ENCODE measurements around the gene FES. TPM values are rescaled to one million over a fixed set of nuclear protein-coding genes. Genes with fewer than 3 reads are reported as not detected.
A peak's percentile ranks its signal among the peaks of the same experiment; 100 is the strongest.

FES gene
- total and polyA plus RNA-seq, 2 of the 13 experiments (the other 11 are each of a cell fraction or from before 2014, with no cell fraction given): 4.0 to 9.5 TPM

GRCh38 chr15:90860450-90860849 is 23.9 kb upstream of the FES start (continued):
- TF ChIP-seq, protein P1, sequence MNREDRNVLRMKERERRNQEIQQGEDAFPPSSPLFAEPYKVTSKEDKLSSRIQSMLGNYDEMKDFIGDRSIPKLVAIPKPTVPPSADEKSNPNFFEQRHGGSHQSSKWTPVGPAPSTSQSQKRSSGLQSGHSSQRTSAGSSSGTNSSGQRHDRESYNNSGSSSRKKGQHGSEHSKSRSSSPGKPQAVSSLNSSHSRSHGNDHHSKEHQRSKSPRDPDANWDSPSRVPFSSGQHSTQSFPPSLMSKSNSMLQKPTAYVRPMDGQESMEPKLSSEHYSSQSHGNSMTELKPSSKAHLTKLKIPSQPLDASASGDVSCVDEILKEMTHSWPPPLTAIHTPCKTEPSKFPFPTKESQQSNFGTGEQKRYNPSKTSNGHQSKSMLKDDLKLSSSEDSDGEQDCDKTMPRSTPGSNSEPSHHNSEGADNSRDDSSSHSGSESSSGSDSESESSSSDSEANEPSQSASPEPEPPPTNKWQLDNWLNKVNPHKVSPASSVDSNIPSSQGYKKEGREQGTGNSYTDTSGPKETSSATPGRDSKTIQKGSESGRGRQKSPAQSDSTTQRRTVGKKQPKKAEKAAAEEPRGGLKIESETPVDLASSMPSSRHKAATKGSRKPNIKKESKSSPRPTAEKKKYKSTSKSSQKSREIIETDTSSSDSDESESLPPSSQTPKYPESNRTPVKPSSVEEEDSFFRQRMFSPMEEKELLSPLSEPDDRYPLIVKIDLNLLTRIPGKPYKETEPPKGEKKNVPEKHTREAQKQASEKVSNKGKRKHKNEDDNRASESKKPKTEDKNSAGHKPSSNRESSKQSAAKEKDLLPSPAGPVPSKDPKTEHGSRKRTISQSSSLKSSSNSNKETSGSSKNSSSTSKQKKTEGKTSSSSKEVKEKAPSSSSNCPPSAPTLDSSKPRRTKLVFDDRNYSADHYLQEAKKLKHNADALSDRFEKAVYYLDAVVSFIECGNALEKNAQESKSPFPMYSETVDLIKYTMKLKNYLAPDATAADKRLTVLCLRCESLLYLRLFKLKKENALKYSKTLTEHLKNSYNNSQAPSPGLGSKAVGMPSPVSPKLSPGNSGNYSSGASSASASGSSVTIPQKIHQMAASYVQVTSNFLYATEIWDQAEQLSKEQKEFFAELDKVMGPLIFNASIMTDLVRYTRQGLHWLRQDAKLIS (CRISPR knock-in tag; IDR thresholded peaks at IDR 0.05): no peak
- TF ChIP-seq, protein P2, sequence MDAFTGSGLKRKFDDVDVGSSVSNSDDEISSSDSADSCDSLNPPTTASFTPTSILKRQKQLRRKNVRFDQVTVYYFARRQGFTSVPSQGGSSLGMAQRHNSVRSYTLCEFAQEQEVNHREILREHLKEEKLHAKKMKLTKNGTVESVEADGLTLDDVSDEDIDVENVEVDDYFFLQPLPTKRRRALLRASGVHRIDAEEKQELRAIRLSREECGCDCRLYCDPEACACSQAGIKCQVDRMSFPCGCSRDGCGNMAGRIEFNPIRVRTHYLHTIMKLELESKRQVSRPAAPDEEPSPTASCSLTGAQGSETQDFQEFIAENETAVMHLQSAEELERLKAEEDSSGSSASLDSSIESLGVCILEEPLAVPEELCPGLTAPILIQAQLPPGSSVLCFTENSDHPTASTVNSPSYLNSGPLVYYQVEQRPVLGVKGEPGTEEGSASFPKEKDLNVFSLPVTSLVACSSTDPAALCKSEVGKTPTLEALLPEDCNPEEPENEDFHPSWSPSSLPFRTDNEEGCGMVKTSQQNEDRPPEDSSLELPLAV (CRISPR knock-in tag; conservative IDR thresholded peaks at IDR 0.05; ENCODE audit: low read depth): no peak
- TF ChIP-seq TMF1 (CRISPR knock-in tag; IDR thresholded peaks at IDR 0.05; ENCODE audit: low read depth) (no peak), E2F2 (CRISPR knock-in tag; IDR thresholded peaks at IDR 0.05; ENCODE audit: borderline replicate concordance) (0 out of 2 replicates have a peak, but pooled peaks have one; percentile 44), ZNF724P (CRISPR knock-in tag; IDR thresholded peaks at IDR 0.05; ENCODE audit: borderline replicate concordance) (0 out of 2 replicates have a peak, but pooled peaks have one; percentile 56), ZNF124 (CRISPR knock-in tag; IDR thresholded peaks at IDR 0.05) (no peak), KMT2B (CRISPR knock-in tag; IDR thresholded peaks at IDR 0.05) (0 out of 2 replicates have a peak, but pooled peaks have one; percentile 5), MAFF (IDR thresholded peaks at IDR 0.05; ENCODE audit: low read depth, low read length) (no peak), NR2C2 (CRISPR knock-in tag; IDR thresholded peaks at IDR 0.05; ENCODE audit: borderline replicate concordance) (0 out of 2 replicates have a peak, but pooled peaks have one; percentile 6), KDM2A (CRISPR knock-in tag; IDR thresholded peaks at IDR 0.05; ENCODE audit: borderline replicate concordance, low read depth) (peak; percentile 6; the same call in 1 of the 2 replicates), MLLT10 (CRISPR knock-in tag; IDR thresholded peaks at IDR 0.05) (no peak), RXRB (CRISPR knock-in tag; IDR thresholded peaks at IDR 0.05; ENCODE audit: borderline replicate concordance) (peak; percentile 35; the same call in 1 of the 2 replicates), CREBL2 (CRISPR knock-in tag; IDR thresholded peaks at IDR 0.05; ENCODE audit: borderline replicate concordance) (no peak), ZFP36 (IDR thresholded peaks at IDR 0.05; ENCODE audit: borderline replicate concordance, low read depth, low read length, partially characterized antibody) (no peak), NCOA5 (CRISPR knock-in tag; IDR thresholded peaks at IDR 0.05) (no peak)
- TF ChIP-seq, protein P3, sequence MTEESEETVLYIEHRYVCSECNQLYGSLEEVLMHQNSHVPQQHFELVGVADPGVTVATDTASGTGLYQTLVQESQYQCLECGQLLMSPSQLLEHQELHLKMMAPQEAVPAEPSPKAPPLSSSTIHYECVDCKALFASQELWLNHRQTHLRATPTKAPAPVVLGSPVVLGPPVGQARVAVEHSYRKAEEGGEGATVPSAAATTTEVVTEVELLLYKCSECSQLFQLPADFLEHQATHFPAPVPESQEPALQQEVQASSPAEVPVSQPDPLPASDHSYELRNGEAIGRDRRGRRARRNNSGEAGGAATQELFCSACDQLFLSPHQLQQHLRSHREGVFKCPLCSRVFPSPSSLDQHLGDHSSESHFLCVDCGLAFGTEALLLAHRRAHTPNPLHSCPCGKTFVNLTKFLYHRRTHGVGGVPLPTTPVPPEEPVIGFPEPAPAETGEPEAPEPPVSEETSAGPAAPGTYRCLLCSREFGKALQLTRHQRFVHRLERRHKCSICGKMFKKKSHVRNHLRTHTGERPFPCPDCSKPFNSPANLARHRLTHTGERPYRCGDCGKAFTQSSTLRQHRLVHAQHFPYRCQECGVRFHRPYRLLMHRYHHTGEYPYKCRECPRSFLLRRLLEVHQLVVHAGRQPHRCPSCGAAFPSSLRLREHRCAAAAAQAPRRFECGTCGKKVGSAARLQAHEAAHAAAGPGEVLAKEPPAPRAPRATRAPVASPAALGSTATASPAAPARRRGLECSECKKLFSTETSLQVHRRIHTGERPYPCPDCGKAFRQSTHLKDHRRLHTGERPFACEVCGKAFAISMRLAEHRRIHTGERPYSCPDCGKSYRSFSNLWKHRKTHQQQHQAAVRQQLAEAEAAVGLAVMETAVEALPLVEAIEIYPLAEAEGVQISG (CRISPR knock-in tag; IDR thresholded peaks at IDR 0.05): 0 out of 2 replicates have a peak, but pooled peaks have one; percentile 22
- TF ChIP-seq, protein P4, sequence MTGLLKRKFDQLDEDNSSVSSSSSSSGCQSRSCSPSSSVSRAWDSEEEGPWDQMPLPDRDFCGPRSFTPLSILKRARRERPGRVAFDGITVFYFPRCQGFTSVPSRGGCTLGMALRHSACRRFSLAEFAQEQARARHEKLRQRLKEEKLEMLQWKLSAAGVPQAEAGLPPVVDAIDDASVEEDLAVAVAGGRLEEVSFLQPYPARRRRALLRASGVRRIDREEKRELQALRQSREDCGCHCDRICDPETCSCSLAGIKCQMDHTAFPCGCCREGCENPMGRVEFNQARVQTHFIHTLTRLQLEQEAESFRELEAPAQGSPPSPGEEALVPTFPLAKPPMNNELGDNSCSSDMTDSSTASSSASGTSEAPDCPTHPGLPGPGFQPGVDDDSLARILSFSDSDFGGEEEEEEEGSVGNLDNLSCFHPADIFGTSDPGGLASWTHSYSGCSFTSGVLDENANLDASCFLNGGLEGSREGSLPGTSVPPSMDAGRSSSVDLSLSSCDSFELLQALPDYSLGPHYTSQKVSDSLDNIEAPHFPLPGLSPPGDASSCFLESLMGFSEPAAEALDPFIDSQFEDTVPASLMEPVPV (CRISPR knock-in tag; IDR thresholded peaks at IDR 0.05): no peak

Data from HepG2 (cell line).